CD14-positive monocyte (primary cell): ENCODE results near the gene RNF41. TPM values are rescaled to one million over a fixed set of nuclear protein-coding genes. Genes with fewer than 3 reads are reported as not detected.
A peak's percentile ranks its signal among the peaks of the same experiment; 100 is the strongest.

Experiments
- DNase-seq, 3 donors: peaks; one replicate each; pipeline ENCODE4 v3.0.0-alpha.2; 2011 to 2022
- H2AFZ ChIP-seq: 2 replicates; pipeline ENCODE4 v1.6.0; 2012; ENCODE audit warnings: mild to moderate bottlenecking, low read depth, low read length, inconsistent platforms; ENCODE audit not compliant: insufficient read depth, poor library complexity, severe bottlenecking
- H3K27ac ChIP-seq, 2 donors: 1 replicate in 1 of 2; 2 replicates in 1 of 2; pipeline ENCODE4 v1.5.1; 2012 to 2013; ENCODE audit warnings: low read length in 2 of 2, control low read depth in 1 of 2, inconsistent platforms in 1 of 2, low read depth in 1 of 2, mild to moderate bottlenecking in 1 of 2
- H3K27me3 ChIP-seq, 2 donors: one replicate each; pipeline versions ENCODE4 v1.6.0 to v1.6.1; 2011 to 2013; ENCODE audit warnings: low read length in 2 of 2; ENCODE audit not compliant: control insufficient read depth in 2 of 2, insufficient read depth in 2 of 2
- H3K36me3 ChIP-seq, 2 donors: replicated peaks in 1 of 2; 1 replicate in 1 of 2; 2 replicates in 1 of 2; pipeline versions ENCODE4 v1.5.1 to v1.6.1; 2012 to 2013; ENCODE audit warnings: low read length in 2 of 2, control low read depth in 1 of 2, inconsistent platforms in 1 of 2, mild to moderate bottlenecking in 1 of 2; ENCODE audit not compliant: insufficient read depth in 2 of 2, control insufficient read depth in 1 of 2
- H3K4me1 ChIP-seq, 2 donors: 1 replicate in 1 of 2; 2 replicates in 1 of 2; pipeline versions ENCODE4 v1.5.1 to v1.6.1; 2012 to 2013; ENCODE audit warnings: low read length in 2 of 2, control low read depth in 1 of 2, inconsistent platforms in 1 of 2, mild to moderate bottlenecking in 1 of 2, moderate library complexity in 1 of 2; ENCODE audit not compliant: insufficient read depth in 2 of 2, control insufficient read depth in 1 of 2
- H3K4me2 ChIP-seq: replicated peaks from 2 replicates; pipeline ENCODE3; 2012; ENCODE audit warnings: low read length, moderate library complexity, mild to moderate bottlenecking; ENCODE audit not compliant: poor library complexity, severe bottlenecking; ENCODE audit errors: extremely low read depth
- H3K4me3 ChIP-seq, 3 experiments: fragments of 200-600 bp in 1 of 3; sonication (generic) in 1 of 3; replicated peaks in 1 of 3; 1 replicate in 2 of 3; 2 replicates in 1 of 3; pipeline ENCODE4 v1.5.1; 2011 to 2013; ENCODE audit warnings: low read length in 3 of 3, mild to moderate bottlenecking in 3 of 3, control low read depth in 2 of 3, low read depth in 2 of 3, inconsistent platforms in 1 of 3, moderate library complexity in 1 of 3
- H3K79me2 ChIP-seq: 2 replicates; pipeline ENCODE4 v1.6.0; 2012; ENCODE audit warnings: mild to moderate bottlenecking, control low read depth, inconsistent platforms, low read length, moderate library complexity; ENCODE audit not compliant: insufficient read depth
- H3K9ac ChIP-seq: 2 replicates; pipeline ENCODE4 v1.6.0; 2017; ENCODE audit warnings: low read length, mild to moderate bottlenecking; ENCODE audit not compliant: insufficient read depth, poor library complexity, severe bottlenecking
- H3K9me3 ChIP-seq, 2 donors: replicated peaks in 1 of 2; 1 replicate in 1 of 2; 2 replicates in 1 of 2; pipeline versions ENCODE4 v1.5.1 to v1.6.1; 2012 to 2013; ENCODE audit warnings: low read length in 2 of 2, control low read depth in 1 of 2; ENCODE audit not compliant: control insufficient read depth in 1 of 2, insufficient read depth in 1 of 2
- H4K20me1 ChIP-seq: 2 replicates; pipeline ENCODE4 v1.6.0; 2012; ENCODE audit warnings: mild to moderate bottlenecking, low read length, control low read depth, moderate library complexity; ENCODE audit not compliant: insufficient read depth
- H3K27ac Mint-ChIP-seq, 7 donors: one replicate each; pipeline ENCODE4 v1.8.0; 2020; ENCODE audit warnings: mild to moderate bottlenecking in 7 of 7, mixed read lengths in 7 of 7, moderate library complexity in 6 of 7, inconsistent platforms in 2 of 7
- H3K27me3 Mint-ChIP-seq, 3 donors: one replicate each; pipeline ENCODE4 v1.8.0; 2021 to 2022; ENCODE audit warnings: low read depth in 3 of 3, mild to moderate bottlenecking in 3 of 3, mixed read lengths in 3 of 3, moderate library complexity in 3 of 3, inconsistent platforms in 1 of 3
- H3K36me3 Mint-ChIP-seq, 2 donors: one replicate each; pipeline ENCODE4 v1.8.0; 2020; ENCODE audit warnings: mixed read lengths in 2 of 2, inconsistent platforms in 1 of 2, mild to moderate bottlenecking in 1 of 2
- H3K4me1 Mint-ChIP-seq: one replicate; pipeline ENCODE4 v1.8.0; 2020; ENCODE audit warnings: mild to moderate bottlenecking, mixed read lengths
- H3K4me3 Mint-ChIP-seq, 2 donors: one replicate each; pipeline ENCODE4 v1.8.0; 2020; ENCODE audit warnings: mild to moderate bottlenecking in 2 of 2, mixed read lengths in 2 of 2, moderate library complexity in 1 of 2
- H3K9me3 Mint-ChIP-seq, 7 donors: one replicate each; pipeline ENCODE4 v1.8.0; 2020 to 2022; ENCODE audit warnings: mixed read lengths in 7 of 7, mild to moderate bottlenecking in 6 of 7, moderate library complexity in 6 of 7, inconsistent platforms in 2 of 7
- CTCF ChIP-seq: fragments of 200-600 bp; IDR thresholded peaks from one replicate; pipeline ENCODE4 v1.8.0; 2022; ENCODE audit warnings: antibody characterized with exemption, mild to moderate bottlenecking
- WGBS: methylation state at CpG from one replicate; pipeline ENCODE4 v1.1.5; 2013; ENCODE audit warnings: missing lambda C conversion rate; ENCODE audit not compliant: insufficient coverage; 5-methylcytosine and 5-hydroxymethylcytosine counted together
- intact Hi-C, 2 donors: fragments of 100-400 bp; cut with micrococcal nuclease; formaldehyde crosslinking; loops; one replicate each; pipeline versions ENCODE4 v1.15.0 to v1.15.1; 2023
- polyA plus RNA-seq, 3 donors: library from polyadenylated mRNA; depleted of rRNA in 1 of 3; unstranded in 2 of 3; stranded (reverse) in 1 of 3; fragments of 300-500 nt in 2 of 3; fragments of >200 nt in 1 of 3; fragmentation: Illumina TruSeq in 2 of 3; gene quantifications; 1 replicate in 2 of 3; 2 replicates in 1 of 3; pipeline ENCODE4 v1.2.3, GENCODE V29; 2012 to 2021

RNF41 gene
- polyA plus RNA-seq, 3 donors: 35.8 to 82.0 (median 45.7) TPM

- H3K27ac Mint-ChIP-seq: peak within 1 kb of the TSS; percentile 87 to 96 (median 92)
- peak within 1 kb of the TSS; percentile 95 to 96 for H3K4me3 Mint-ChIP-seq
- no peaks in the 10 kb centered on the region for H3K9me3 ChIP-seq
- H4K20me1 ChIP-seq: peaks cover 9% of the 10 kb centered on the region
- H3K4me1 Mint-ChIP-seq: peaks cover 43% of the 10 kb centered on the region
- intact Hi-C loops: loop anchor here (2.0 to 5.0 kb wide), 5 partner anchors 31 to 71 kb away; partner anchors contain the start of genes MYL6 (in 1 of the 2), NABP2 (in 1 of the 2), RNF41 (in 1 of the 2) and ZC3H10 (in 1 of the 2)
- H3K4me1 ChIP-seq: peaks cover 34 to 37% of the 10 kb centered on the region in 2 donors
- H2AFZ ChIP-seq: peak within 1 kb of the TSS; percentile 92
- peaks cover 43% of the 10 kb centered on the region for H3K79me2 ChIP-seq
- peak within 1 kb of the TSS; percentile 59 to 75 for H3K27ac ChIP-seq
- peak within 1 kb of the TSS; percentile 73 for H3K9ac ChIP-seq
- no peaks in the 10 kb centered on the region for H3K27me3 ChIP-seq
- peak; percentile 77 for TF ChIP-seq CTCF
- WGBS: under 1% methylated on average over 87 of the region's 93 CpGs
- peak within 1 kb of the TSS; percentile 96 for H3K4me2 ChIP-seq
- no peaks in the 10 kb centered on the region for H3K9me3 Mint-ChIP-seq
- H3K4me3 ChIP-seq: peak within 1 kb of the TSS; percentile 63 to 88 (median 83)
- no peaks in the 10 kb centered on the region for H3K27me3 Mint-ChIP-seq
- peak; percentile 78 to 84 (median 84) for DNase-seq
- H3K36me3 Mint-ChIP-seq: peaks cover 18 to 26% of the 10 kb centered on the region in 2 donors
- peaks cover 13 to 26% of the 10 kb centered on the region in 2 donors for H3K36me3 ChIP-seq
These were observed 32.4 kb downstream of the RNF41 start, which contains the start of gene SMARCC2 for GRCh38 chr12:56189099-56189917. Gene SMARCC2, minus strand, starts transcription at chr12:56189483. Its CDS starts 22 bp downstream, at chr12:56189461.

GRCh38 chr12:56188778-56189098 is 33.0 kb downstream of the RNF41 start:
- Histone ChIP-seq H3K4me3 (peak overlapping the region; percentile 63 to 88 (median 83)), H3K27me3 (no peaks in the 10 kb centered on the region), H3K27ac (peak overlapping the region; percentile 52 to 72), H4K20me1 (peaks cover 9% of the 10 kb centered on the region), H3K9me3 (no peaks in the 10 kb centered on the region), H3K4me1 (peaks cover 34 to 37% of the 10 kb centered on the region in 2 donors), H3K79me2 (peaks cover 47% of the 10 kb centered on the region), H3K9ac (peak overlapping the region; percentile 73), H2AFZ (peak overlapping the region; percentile 92), H3K36me3 (peaks cover 19 to 32% of the 10 kb centered on the region in 2 donors), H3K4me2 (peak overlapping the region; percentile 96)
- Mint-ChIP-seq H3K4me3 (peak overlapping the region; percentile 80 to 94), H3K27ac (peak overlapping the region in 6 of 7 donors; percentile 73 to 91 (median 86)), H3K4me1 (peaks cover 43% of the 10 kb centered on the region), H3K36me3 (peaks cover 23 to 32% of the 10 kb centered on the region in 2 donors), H3K27me3 (no peaks in the 10 kb centered on the region), H3K9me3 (no peaks in the 10 kb centered on the region)
- DNase-seq: no peak
- WGBS: 0% methylated on average over 11 of the region's 17 CpGs
- intact Hi-C loops: loop anchor here (2.0 to 5.0 kb wide), 5 partner anchors 30 to 70 kb away; partner anchors contain the start of genes MYL6 (in 1 of the 2), NABP2 (in 1 of the 2), RNF41 (in 1 of the 2) and ZC3H10 (in 1 of the 2)
- TF ChIP-seq CTCF: no peak
